PC-9 (cell line): Measurements from ENCODE around the gene VSIG8.

Source experiments
- EZH2 ChIP-seq: fragments of 200-600 bp; sonication (generic); IDR thresholded peaks from 2 replicates; pipeline ENCODE4 v1.8.0; 2017; ENCODE audit warnings: antibody characterized with exemption, low read depth
- TF ChIP-seq, protein P1 (sequence below): fragments of 200-600 bp; sonication (generic); conservative IDR thresholded peaks from 2 replicates; pipeline ENCODE4 v1.6.1; 2017; ENCODE audit warnings: mixed run types, antibody characterized with exemption, mild to moderate bottlenecking, moderate library complexity

DNA sequence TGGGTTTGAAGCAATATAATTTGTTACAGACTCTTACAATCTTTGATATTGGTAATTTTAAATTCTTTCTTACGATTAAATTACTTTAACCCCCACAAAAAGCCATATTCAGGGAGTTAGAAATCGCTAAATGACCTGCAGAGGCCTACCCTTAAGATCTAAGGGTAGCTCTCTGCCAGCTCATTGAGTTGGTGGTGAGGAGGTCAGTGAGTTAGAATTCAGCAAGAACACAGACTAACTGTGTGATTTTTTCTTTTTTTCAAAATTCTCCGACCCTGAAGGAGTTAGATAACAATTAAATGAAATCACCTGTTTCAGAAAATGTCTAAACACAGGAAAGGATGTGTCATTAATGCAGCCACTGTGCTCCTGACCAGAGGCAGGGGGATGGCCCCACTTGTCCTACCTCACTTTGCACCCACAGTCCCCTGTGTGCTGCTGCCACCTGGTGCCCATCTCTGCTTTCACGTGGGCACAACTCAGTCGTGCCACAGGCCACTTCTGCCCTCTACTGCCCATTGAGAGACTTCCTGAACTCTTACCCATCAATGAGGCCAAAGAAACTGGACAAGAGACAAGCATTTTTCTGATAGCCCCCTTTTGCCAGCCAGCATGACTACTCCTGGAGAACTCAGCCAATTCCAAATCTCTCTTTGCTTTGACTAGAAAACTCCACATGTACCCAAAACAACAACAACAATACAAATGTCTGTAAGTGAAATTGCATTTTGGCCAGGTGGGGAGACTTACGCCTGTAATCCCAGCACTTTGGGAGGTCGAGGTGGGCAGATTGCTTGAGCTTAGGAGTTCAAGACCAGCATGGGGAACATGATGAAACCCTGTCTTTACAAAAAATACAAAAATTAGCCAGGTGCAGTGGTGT, 29.1 kb upstream of the VSIG8 start:
- TF ChIP-seq EZH2 = no peak
- TF ChIP-seq, protein P1, sequence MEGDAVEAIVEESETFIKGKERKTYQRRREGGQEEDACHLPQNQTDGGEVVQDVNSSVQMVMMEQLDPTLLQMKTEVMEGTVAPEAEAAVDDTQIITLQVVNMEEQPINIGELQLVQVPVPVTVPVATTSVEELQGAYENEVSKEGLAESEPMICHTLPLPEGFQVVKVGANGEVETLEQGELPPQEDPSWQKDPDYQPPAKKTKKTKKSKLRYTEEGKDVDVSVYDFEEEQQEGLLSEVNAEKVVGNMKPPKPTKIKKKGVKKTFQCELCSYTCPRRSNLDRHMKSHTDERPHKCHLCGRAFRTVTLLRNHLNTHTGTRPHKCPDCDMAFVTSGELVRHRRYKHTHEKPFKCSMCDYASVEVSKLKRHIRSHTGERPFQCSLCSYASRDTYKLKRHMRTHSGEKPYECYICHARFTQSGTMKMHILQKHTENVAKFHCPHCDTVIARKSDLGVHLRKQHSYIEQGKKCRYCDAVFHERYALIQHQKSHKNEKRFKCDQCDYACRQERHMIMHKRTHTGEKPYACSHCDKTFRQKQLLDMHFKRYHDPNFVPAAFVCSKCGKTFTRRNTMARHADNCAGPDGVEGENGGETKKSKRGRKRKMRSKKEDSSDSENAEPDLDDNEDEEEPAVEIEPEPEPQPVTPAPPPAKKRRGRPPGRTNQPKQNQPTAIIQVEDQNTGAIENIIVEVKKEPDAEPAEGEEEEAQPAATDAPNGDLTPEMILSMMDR = peak; percentile 98
